Heart left ventricle (tissue), 16 donors: Measurements from ENCODE around the gene TNFRSF8. TPM values are rescaled to one million over a fixed set of nuclear protein-coding genes. Genes with fewer than 3 reads are reported as not detected.

ENCODE experiments used
- ATAC-seq, 4 donors: fragments of 200-7000 bp; cut with Tn5 transposase; one replicate each; pipeline ENCODE4 v1.9.1; 2020 to 2022; ENCODE audit warnings: moderate library complexity in 4 of 4, mild to moderate bottlenecking in 3 of 4, moderate number of reproducible peaks in 1 of 4
- DNase-seq, 5 donors: peaks; one replicate each; pipeline ENCODE4 v3.0.0-alpha.2; 2020
- H3K27ac ChIP-seq, 12 donors: fragments of 200-600 bp; sonication (generic) in 4 of 12; one replicate each; pipeline versions ENCODE4 v1.5.0 to v1.8.0; 2016 to 2022; ENCODE audit warnings: mild to moderate bottlenecking in 2 of 12
- H3K27me3 ChIP-seq, 9 donors: fragments of 200-600 bp; sonication (generic) in 2 of 9; one replicate each; pipeline versions ENCODE4 v1.5.1 to v1.8.0; 2016 to 2022; ENCODE audit warnings: mild to moderate bottlenecking in 3 of 9
- H3K36me3 ChIP-seq, 9 donors: fragments of 200-600 bp; sonication (generic) in 2 of 9; one replicate each; pipeline versions ENCODE4 v1.5.0 to v1.8.0; 2018 to 2022; ENCODE audit warnings: mild to moderate bottlenecking in 2 of 9
- H3K4me1 ChIP-seq, 12 donors: fragments of 200-600 bp; sonication (generic) in 4 of 12; one replicate each; pipeline versions ENCODE4 v1.5.0 to v1.8.0; 2016 to 2022; ENCODE audit warnings: mild to moderate bottlenecking in 3 of 12
- H3K4me3 ChIP-seq, 12 donors: fragments of 200-600 bp; sonication (generic) in 4 of 12; one replicate each; pipeline versions ENCODE4 v1.5.0 to v1.8.0; 2017 to 2022; ENCODE audit warnings: mild to moderate bottlenecking in 9 of 12, moderate library complexity in 4 of 12
- H3K9me3 ChIP-seq, 12 donors: fragments of 200-600 bp; sonication (generic) in 4 of 12; one replicate each; pipeline versions ENCODE4 v1.5.0 to v1.8.0; 2016 to 2022; ENCODE audit warnings: mild to moderate bottlenecking in 1 of 12
- POLR2A ChIP-seq, 2 donors: fragments of 450-650 bp; IDR thresholded peaks; one replicate each; pipeline ENCODE4 v1.6.1; 2017; ENCODE audit warnings: antibody characterized with exemption in 2 of 2, mild to moderate bottlenecking in 2 of 2, moderate library complexity in 2 of 2
- WGBS, 4 donors: extraction: QIAGEN DNeasy Blood & Tissue Kit in 2 of 4; methylation state at CpG; one replicate each; pipeline versions ENCODE4 v1.1.5 to v1.1.7; 2013 to 2018; 5-methylcytosine and 5-hydroxymethylcytosine counted together
- intact Hi-C, 10 donors: fragments of 100-400 bp; cut with DNase I; formaldehyde crosslinking; loops; one replicate each; pipeline versions ENCODE4 v1.11.1 to v1.14.2; 2022
- polyA plus RNA-seq, 2 donors: library from polyadenylated mRNA; stranded (reverse); fragments of 200-250 nt; gene quantifications; one replicate each; pipeline ENCODE4 v1.2.3, GENCODE V29; 2013
- total RNA-seq, 9 donors: library from RNA; depleted of rRNA in 2 of 9; stranded (reverse); fragments of >200 nt in 2 of 9; fragmentation: NEBNext Ultra II Directional in 3 of 9; extraction: Animal tissue kit (Norgen Biotek cat#: 25700) in 3 of 9; gene quantifications; one replicate each; pipeline versions ENCODE4 v1.1.0 to v1.2.4, GENCODE V29; 2016 to 2023
- TF ChIP-seq, protein P1 (sequence below), 12 donors: fragments of 200-600 bp; sonication (generic) in 4 of 12; IDR thresholded peaks; one replicate each; pipeline versions ENCODE4 v1.5.0 to v1.8.0; 2018 to 2022; ENCODE audit warnings: antibody characterized with exemption in 12 of 12, mild to moderate bottlenecking in 5 of 12
- donor health status: ischemic (EF 13 %, LVEDD 7.1; RV severe dilation, severe dysfunction).
- donor health status: healthy with polysubstance abuse.
- donor health status: DM: no; HTN: yes; CAD: no.
- donor health status: DM: no; HTN: no; CAD: no.
- donor health status: ischemic (EF 25% LVEDD 6.9; RV normal size, moderate dysfunction).
- donor health status: ischemic (EF 25% LVEDD 5.7; RV mildly dilated, moderate dysfunction).
- donor health status: healthy.
- donor health status: DM: yes; HTN: yes; CAD: no.
- donor health status: ischemic (EF 35%, LVEDD 5.7; RV mildly dilated, moderate dysfunction).
- donor health status: nonischemic (EF 11% LVEDD 7.7; RV severe dilation, severe dysfunction).
- donor health status: DM: yes; HTN: yes; CAD: no.
- donor health status: PGD.
- donor health status: ischemic (EF 29% LVEDD 5.4; RV normal size, mild dysfunction).
- donor health status: nonischemic (EF 23%, LVEDD 6.1; RV moderate dilation, normal function).

TNFRSF8 gene
- total and polyA plus RNA-seq, 11 donors = 0.51 to 4.5 (median 0.76) TPM

DNA sequence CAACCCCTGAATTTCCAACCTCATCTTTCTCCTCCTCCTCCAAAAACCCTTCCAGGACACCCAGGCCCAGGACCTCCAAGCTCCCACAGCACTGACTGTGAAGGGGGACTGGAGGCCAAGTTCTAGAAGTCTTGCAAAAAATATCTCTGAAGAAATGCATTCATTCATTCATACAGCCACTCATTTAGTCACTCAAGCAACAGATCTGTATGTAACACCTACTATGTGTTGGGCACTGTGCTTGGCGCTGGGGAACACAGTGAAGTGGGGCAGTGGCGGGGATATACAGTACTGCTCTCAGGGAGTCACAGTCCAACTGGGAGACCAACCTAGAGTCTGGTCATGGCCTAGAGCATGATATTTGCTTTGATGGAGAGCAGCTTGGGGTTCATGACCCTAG lies 88.4 kb downstream of the TNFRSF8 start:
- intact Hi-C loops = no loop called here
- DNase-seq (peak in 1 of 5 donors; percentile 5), ATAC-seq (no peak)
- H3K4me1 ChIP-seq = peaks cover 0 to 77% (median 35%) of the 10 kb centered on the region in 12 donors
- H3K9me3 ChIP-seq = peaks cover 0 to 8% (median 2%) of the 10 kb centered on the region in 12 donors
- no peak for TF ChIP-seq POLR2A (IDR thresholded peaks at IDR 0.05)
- TF ChIP-seq, protein P1, sequence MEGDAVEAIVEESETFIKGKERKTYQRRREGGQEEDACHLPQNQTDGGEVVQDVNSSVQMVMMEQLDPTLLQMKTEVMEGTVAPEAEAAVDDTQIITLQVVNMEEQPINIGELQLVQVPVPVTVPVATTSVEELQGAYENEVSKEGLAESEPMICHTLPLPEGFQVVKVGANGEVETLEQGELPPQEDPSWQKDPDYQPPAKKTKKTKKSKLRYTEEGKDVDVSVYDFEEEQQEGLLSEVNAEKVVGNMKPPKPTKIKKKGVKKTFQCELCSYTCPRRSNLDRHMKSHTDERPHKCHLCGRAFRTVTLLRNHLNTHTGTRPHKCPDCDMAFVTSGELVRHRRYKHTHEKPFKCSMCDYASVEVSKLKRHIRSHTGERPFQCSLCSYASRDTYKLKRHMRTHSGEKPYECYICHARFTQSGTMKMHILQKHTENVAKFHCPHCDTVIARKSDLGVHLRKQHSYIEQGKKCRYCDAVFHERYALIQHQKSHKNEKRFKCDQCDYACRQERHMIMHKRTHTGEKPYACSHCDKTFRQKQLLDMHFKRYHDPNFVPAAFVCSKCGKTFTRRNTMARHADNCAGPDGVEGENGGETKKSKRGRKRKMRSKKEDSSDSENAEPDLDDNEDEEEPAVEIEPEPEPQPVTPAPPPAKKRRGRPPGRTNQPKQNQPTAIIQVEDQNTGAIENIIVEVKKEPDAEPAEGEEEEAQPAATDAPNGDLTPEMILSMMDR (IDR thresholded peaks at IDR 0.05) = no peak
- 97 to 100% (median 99%) methylated on average over 2 of the region's 2 CpGs for WGBS, 4 donors
- H3K27ac ChIP-seq = peak overlapping the region in 2 of 12 donors; percentile 10 to 97
- H3K4me3 ChIP-seq = no peak overlapping the region
- H3K27me3 ChIP-seq = no peaks in the 10 kb centered on the region
- H3K36me3 ChIP-seq = no peaks in the 10 kb centered on the region

DNA sequence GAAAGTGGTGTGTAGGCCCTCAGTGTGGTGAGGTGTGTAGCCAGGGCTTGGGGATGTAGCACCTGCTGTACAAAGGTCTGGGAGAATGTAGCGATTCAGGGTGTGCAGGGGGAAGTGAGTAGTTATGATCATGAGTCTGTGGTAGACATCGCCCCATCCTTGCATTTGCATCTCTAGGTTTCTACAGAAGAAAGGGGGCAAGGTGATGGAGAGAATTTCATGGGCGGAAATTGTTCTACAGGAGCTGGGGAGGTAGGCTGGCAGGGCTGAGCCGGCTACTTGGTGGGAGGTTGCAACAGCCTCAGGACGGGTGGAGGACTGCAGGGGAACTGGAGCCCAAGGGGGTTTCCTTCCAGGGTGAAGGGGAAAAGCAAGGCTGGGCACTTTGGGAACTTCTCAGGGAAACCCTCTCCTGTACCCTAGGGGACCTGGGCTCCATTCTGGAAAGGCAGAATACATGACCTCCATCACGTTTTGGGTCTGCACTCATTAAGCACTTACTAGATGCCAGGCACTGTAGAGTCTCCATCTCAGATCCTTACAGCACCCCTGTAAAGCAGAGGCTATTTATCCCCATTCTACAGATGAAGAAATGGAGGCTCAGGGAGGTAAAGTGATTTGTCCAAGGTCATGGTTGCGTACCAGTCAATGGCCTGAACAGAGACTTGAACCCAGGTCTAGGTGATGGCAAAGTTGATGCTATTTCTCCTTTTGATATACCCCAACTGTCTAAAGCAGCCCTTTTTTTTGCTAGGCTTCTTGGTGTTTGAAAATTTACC lies 89.2 kb downstream of the TNFRSF8 start:
- DNase-seq (peak in 1 of 5 donors; percentile 16), ATAC-seq (no peak)
- Histone ChIP-seq H3K27me3 (no peaks in the 10 kb centered on the region), H3K27ac (peak overlapping the region in 7 of 12 donors; percentile 47 to 97 (median 63)), H3K36me3 (no peaks in the 10 kb centered on the region), H3K4me3 (no peak overlapping the region), H3K4me1 (peaks cover 0 to 76% (median 30%) of the 10 kb centered on the region in 12 donors), H3K9me3 (peaks cover 0 to 8% (median 2%) of the 10 kb centered on the region in 12 donors)
- 88 to 95% (median 90%) methylated on average over 7 of the region's 7 CpGs for WGBS, 4 donors
- TF ChIP-seq POLR2A (IDR thresholded peaks at IDR 0.05) = no peak
- TF ChIP-seq, protein P1 (IDR thresholded peaks at IDR 0.05) = no peak
- intact Hi-C loops = no loop called here

DNA sequence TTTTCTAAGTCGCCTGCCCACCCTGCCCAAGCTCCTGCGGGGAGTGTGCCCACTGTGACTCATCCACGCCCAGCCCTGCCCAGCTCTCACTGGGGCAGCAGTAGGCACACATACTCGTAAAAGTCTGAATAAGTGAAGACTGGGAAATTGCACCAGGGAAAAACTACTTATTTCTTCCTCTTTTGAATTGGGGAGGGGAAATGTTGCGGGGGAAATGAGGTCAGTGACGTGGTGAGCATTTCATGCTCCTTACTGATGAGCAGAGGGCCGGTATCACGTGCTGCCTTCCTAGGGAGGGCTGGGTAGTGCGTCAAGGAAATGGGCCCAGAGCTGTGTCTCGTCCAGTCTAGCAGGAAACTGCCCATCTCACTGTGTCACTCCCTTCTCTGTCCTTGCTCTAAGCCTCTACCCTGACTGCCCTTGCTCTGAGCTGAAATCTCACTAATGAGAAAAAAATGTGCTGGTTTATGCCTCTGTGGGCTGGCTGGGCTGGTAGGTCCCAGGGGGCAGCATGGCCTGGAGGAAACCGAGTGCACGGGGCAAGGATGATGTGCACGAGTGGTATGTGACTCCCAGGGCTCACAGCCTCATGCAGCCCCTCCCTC lies 90.2 kb downstream of the TNFRSF8 start:
- 50 to 68% (median 58%) methylated on average over 13 of the region's 13 CpGs for WGBS, 4 donors

More for the DNA sequence above, 90.2 kb downstream of the TNFRSF8 start:
- TF ChIP-seq POLR2A (IDR thresholded peaks at IDR 0.05) = no peak
- TF ChIP-seq, protein P1 (IDR thresholded peaks at IDR 0.05) = no peak
- Histone ChIP-seq H3K27me3 (no peaks in the 10 kb centered on the region), H3K36me3 (no peaks in the 10 kb centered on the region), H3K9me3 (peaks cover 0 to 8% (median 2%) of the 10 kb centered on the region in 12 donors), H3K4me3 (no peak overlapping the region), H3K27ac (peak overlapping the region in 10 of 12 donors; percentile 18 to 97 (median 58)), H3K4me1 (peaks cover 0 to 76% (median 21%) of the 10 kb centered on the region in 12 donors)
- intact Hi-C loops = no loop called here
- DNase-seq (peak; percentile 65 to 79 (median 76)), ATAC-seq (peak; percentile 79 to 94 (median 86))
